Bronchial epithelial cell (primary cell): ENCODE results near the gene CACNA2D3. TPM values are rescaled to one million over a fixed set of nuclear protein-coding genes. Genes with fewer than 3 reads are reported as not detected.

Experiments
- DNase-seq: peaks from one replicate; pipeline ENCODE4 v3.0.0-alpha.2; 2010; ENCODE audit warnings: low read depth
- FAIRE-seq: peaks from 2 replicates; lab custom pipeline; 2011; peaks lifted over from hg19 to GRCh38; lab: Jason Lieb, UNC
- H3K27me3 ChIP-seq: 2 replicates; pipeline ENCODE4 v1.5.1; 2011; ENCODE audit warnings: low read length; ENCODE audit not compliant: control insufficient read depth, insufficient read depth
- H3K36me3 ChIP-seq: 2 replicates; pipeline ENCODE4 v1.5.1; 2011; ENCODE audit warnings: low read length; ENCODE audit not compliant: control insufficient read depth, insufficient read depth
- H3K4me3 ChIP-seq: 2 replicates; pipeline ENCODE4 v1.5.1; 2011; ENCODE audit warnings: mild to moderate bottlenecking, low read depth, low read length, control low read depth
- CTCF ChIP-seq: IDR thresholded peaks from 2 replicates; pipeline ENCODE4 v1.5.1; 2011; ENCODE audit warnings: mild to moderate bottlenecking, moderate library complexity, low read length, control low read depth, inconsistent platforms; ENCODE audit not compliant: insufficient read depth, severe bottlenecking
- total RNA-seq: library from RNA; depleted of rRNA; stranded (reverse); fragments of >200 nt; gene quantifications from 2 replicates; pipeline ENCODE4 v1.2.1, GENCODE V29; 2014

Gene CACNA2D3
- total RNA-seq, 1 donor from 2014 or later = not detected

- no peak for DNase-seq
Observed at GRCh38 chr3:54376142-54376807, 253.9 kb downstream of the CACNA2D3 start.

GRCh38 chr3:54376939-54377578 is 254.7 kb downstream of the CACNA2D3 start:
- no peak for DNase-seq
- no peaks in the 10 kb centered on the region for H3K36me3 ChIP-seq
- H3K4me3 ChIP-seq = no peak overlapping the region
- H3K27me3 ChIP-seq = no peaks in the 10 kb centered on the region
- TF ChIP-seq CTCF = no peak
- FAIRE-seq = no peak

More at GRCh38 chr3:54376142-54376807, 253.9 kb downstream of the CACNA2D3 start:
- Histone ChIP-seq H3K4me3 (no peak overlapping the region), H3K36me3 (no peaks in the 10 kb centered on the region), H3K27me3 (no peaks in the 10 kb centered on the region)
- no peak for FAIRE-seq
- TF ChIP-seq CTCF = no peak

GRCh38 chr3:54378184-54378583 is 255.8 kb downstream of the CACNA2D3 start:
- Histone ChIP-seq H3K27me3 (no peaks in the 10 kb centered on the region), H3K36me3 (no peaks in the 10 kb centered on the region), H3K4me3 (no peak overlapping the region)
- DNase-seq (no peak), FAIRE-seq (no peak)
- no peak for TF ChIP-seq CTCF

- Histone ChIP-seq H3K36me3 (no peaks in the 10 kb centered on the region), H3K4me3 (no peak overlapping the region), H3K27me3 (no peaks in the 10 kb centered on the region)
- FAIRE-seq (no peak), DNase-seq (no peak)
- no peak for TF ChIP-seq CTCF
Observed at GRCh38 chr3:54384279-54384678, 261.9 kb downstream of the CACNA2D3 start.

GRCh38 chr3:54390582-54390981 is 268.2 kb downstream of the CACNA2D3 start:
- no peak for DNase-seq
- no peaks in the 10 kb centered on the region for H3K36me3 ChIP-seq
- no peak overlapping the region for H3K4me3 ChIP-seq
- TF ChIP-seq CTCF = no peak
- FAIRE-seq = no peak
- no peaks in the 10 kb centered on the region for H3K27me3 ChIP-seq
